Smooth muscle cell (in vitro differentiated cells): Measurements from ENCODE around the gene STK16. TPM values are rescaled to one million over a fixed set of nuclear protein-coding genes. Genes with fewer than 3 reads are reported as not detected.

ENCODE experiments used
- DNase-seq: peaks from one replicate; lab custom pipeline; 2025; ENCODE audit not compliant: unreplicated experiment; lab: John Stamatoyannopoulos, UW
- H2AFZ ChIP-seq: fragments of 200-600 bp; sonication (generic); 2 replicates; pipeline ENCODE4 v1.6.0; 2016; ENCODE audit warnings: antibody characterized with exemption, low read depth, mild to moderate bottlenecking
- H3F3A ChIP-seq: fragments of 200-600 bp; sonication (generic); 2 replicates; pipeline ENCODE4 v1.6.0; 2017; ENCODE audit warnings: antibody characterized with exemption, low read depth
- H3K27ac ChIP-seq: fragments of 200-600 bp; sonication (generic); 2 replicates; pipeline ENCODE4 v1.5.1; 2016; ENCODE audit warnings: low read depth, mild to moderate bottlenecking
- H3K27me3 ChIP-seq: fragments of 200-600 bp; sonication (generic); 2 replicates; pipeline ENCODE4 v1.6.1; 2016; ENCODE audit warnings: low read depth, mild to moderate bottlenecking
- H3K36me3 ChIP-seq: fragments of 200-600 bp; sonication (generic); 2 replicates; pipeline ENCODE4 v1.5.1; 2016; ENCODE audit warnings: low read depth
- H3K4me1 ChIP-seq: fragments of 200-600 bp; sonication (generic); 2 replicates; pipeline ENCODE4 v1.5.1; 2016; ENCODE audit warnings: low read depth
- H3K4me2 ChIP-seq: fragments of 200-600 bp; sonication (generic); 2 replicates; pipeline ENCODE4 v1.6.0; 2016; ENCODE audit warnings: mild to moderate bottlenecking
- H3K4me3 ChIP-seq: fragments of 200-600 bp; sonication (generic); 2 replicates; pipeline ENCODE4 v1.5.1; 2016; ENCODE audit warnings: mild to moderate bottlenecking
- H3K79me2 ChIP-seq: fragments of 200-600 bp; sonication (generic); 2 replicates; pipeline ENCODE4 v1.6.0; 2016; ENCODE audit warnings: low read depth, mild to moderate bottlenecking
- H3K9ac ChIP-seq: fragments of 200-600 bp; sonication (generic); 2 replicates; pipeline ENCODE4 v1.6.0; 2016; ENCODE audit warnings: low read depth
- H3K9me3 ChIP-seq: fragments of 200-600 bp; sonication (generic); replicated peaks from 2 replicates; pipeline ENCODE4 v1.5.1; 2016; ENCODE audit warnings: low read depth
- H4K20me1 ChIP-seq: fragments of 200-600 bp; sonication (generic); 2 replicates; pipeline ENCODE4 v1.6.0; 2016; ENCODE audit warnings: low read depth
- CTCF ChIP-seq: fragments of 200-600 bp; sonication (generic); IDR thresholded peaks from 2 replicates; pipeline ENCODE4 v1.5.1; 2017; ENCODE audit warnings: borderline replicate concordance, mild to moderate bottlenecking, antibody characterized with exemption; ENCODE audit not compliant: insufficient read depth, poor library complexity, severe bottlenecking
- WGBS: methylation state at CpG from one replicate; pipeline ENCODE4 v1.1.7; 2016; ENCODE audit warnings: low lambda C conversion rate; 5-methylcytosine and 5-hydroxymethylcytosine counted together
- polyA plus RNA-seq: library from polyadenylated mRNA; unstranded; fragments of >200 nt; fragmentation: Nextera tagmentation; extraction: Ambion mirVana; gene quantifications from 2 replicates; pipeline ENCODE4 v1.2.1, GENCODE V29; 2016
- total RNA-seq: library from RNA; depleted of rRNA; stranded (reverse); fragments of >200 nt; gene quantifications from 2 replicates; pipeline ENCODE4 v1.2.3, GENCODE V29; 2014

STK16 gene
- total and polyA plus RNA-seq, 2 experiments from 2014 or later = 8.8 to 15.2 TPM

GRCh38 chr2:219251656-219252055 is 6.4 kb downstream of the STK16 start:
- peaks cover 51% of the 10 kb centered on the region for H3K27me3 ChIP-seq
- no peak overlapping the region for H3K9ac ChIP-seq
- DNase-seq = no peak
- H3K36me3 ChIP-seq = no peaks in the 10 kb centered on the region
- peak overlapping the region; percentile 29 for H3K4me2 ChIP-seq
- H4K20me1 ChIP-seq = no peaks in the 10 kb centered on the region
- WGBS = 63% methylated on average over 6 of the region's 6 CpGs
- no peaks in the 10 kb centered on the region for H3K9me3 ChIP-seq
- no peak for TF ChIP-seq CTCF
- no peak overlapping the region for H3K27ac ChIP-seq
- H3K79me2 ChIP-seq = peaks cover 1% of the 10 kb centered on the region
- peaks cover 20% of the 10 kb centered on the region for H3K4me1 ChIP-seq
- H3F3A ChIP-seq = peaks cover 17% of the 10 kb centered on the region
- no peak overlapping the region for H3K4me3 ChIP-seq
- no peak overlapping the region for H2AFZ ChIP-seq

GRCh38 chr2:219252084-219252483 is 6.8 kb downstream of the STK16 start:
- TF ChIP-seq CTCF = no peak
- Histone ChIP-seq H3K27me3 (peaks cover 54% of the 10 kb centered on the region), H2AFZ (no peak overlapping the region), H3K9me3 (no peaks in the 10 kb centered on the region), H3K4me1 (peaks cover 20% of the 10 kb centered on the region), H4K20me1 (no peaks in the 10 kb centered on the region), H3K4me3 (no peak overlapping the region), H3K36me3 (no peaks in the 10 kb centered on the region), H3K27ac (no peak overlapping the region), H3K4me2 (peak overlapping the region; percentile 29), H3K9ac (no peak overlapping the region), H3K79me2 (no peaks in the 10 kb centered on the region), H3F3A (peaks cover 17% of the 10 kb centered on the region)
- WGBS = 68% methylated on average over 5 of the region's 5 CpGs
- no peak for DNase-seq

DNA sequence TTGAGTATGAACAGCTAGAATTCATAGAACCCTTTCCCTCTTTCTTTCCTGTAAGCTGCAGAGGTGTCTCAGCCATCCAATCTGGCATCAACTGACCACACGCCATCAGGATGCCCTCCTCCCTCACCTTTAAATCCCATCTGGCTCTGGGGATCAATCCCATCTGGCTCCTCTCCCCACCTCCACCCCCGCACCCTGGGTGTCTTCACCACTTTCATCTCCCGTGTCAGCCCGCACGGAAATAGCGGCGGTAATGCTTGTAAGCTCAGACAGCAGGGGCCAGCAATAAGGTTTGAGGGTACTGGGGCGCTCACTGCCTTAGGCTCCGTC is 7.3 kb downstream of the STK16 start:
- Histone ChIP-seq H3F3A (peaks cover 17% of the 10 kb centered on the region), H3K9me3 (no peaks in the 10 kb centered on the region), H3K4me2 (peak overlapping the region; percentile 92), H3K27ac (no peak overlapping the region), H3K9ac (no peak overlapping the region), H3K79me2 (no peaks in the 10 kb centered on the region), H4K20me1 (no peaks in the 10 kb centered on the region), H3K36me3 (no peaks in the 10 kb centered on the region), H3K4me1 (peaks cover 20% of the 10 kb centered on the region), H3K4me3 (peak overlapping the region; percentile 57), H2AFZ (no peak overlapping the region), H3K27me3 (peaks cover 54% of the 10 kb centered on the region)
- TF ChIP-seq CTCF = no peak
- WGBS = 14% methylated on average over 9 of the region's 9 CpGs
- no peak for DNase-seq

- Histone ChIP-seq H3K9ac (peak within 1 kb of the TSS; percentile 45), H3K4me3 (peak within 1 kb of the TSS; percentile 57), H3K27me3 (peaks cover 54% of the 10 kb centered on the region), H3K4me2 (peak within 1 kb of the TSS; percentile 92), H3K36me3 (no peaks in the 10 kb centered on the region), H4K20me1 (no peaks in the 10 kb centered on the region), H3K4me1 (peaks cover 20% of the 10 kb centered on the region), H3K27ac (no peak within 1 kb of the TSS), H3K9me3 (no peaks in the 10 kb centered on the region), H3K79me2 (no peaks in the 10 kb centered on the region), H2AFZ (peak within 1 kb of the TSS; percentile 71), H3F3A (peaks cover 17% of the 10 kb centered on the region)
- no peak for DNase-seq
- WGBS = 3% methylated on average over 49 of the region's 49 CpGs
- no peak for TF ChIP-seq CTCF
Observed at GRCh38 chr2:219252900-219253752, 7.8 kb downstream of the STK16 start, which contains the start of gene TUBA4B. Gene TUBA4B (plus strand): TSS chr2:219253243. CDS start chr2:219253408, 165 bp downstream.
